ENCODE results near the gene PRDM5. TPM values are rescaled to one million over a fixed set of nuclear protein-coding genes. Genes with fewer than 3 reads are reported as not detected.

Gene PRDM5
- total and polyA plus RNA-seq, 7 donors: 0.56 to 3.4 (median 2.2) TPM

- no peaks in the 10 kb centered on the region for H3K36me3 ChIP-seq (ENCODE audit: insufficient read depth in 1 of 2, low read depth in 1 of 2)
- TF ChIP-seq CTCF (IDR thresholded peaks at IDR 0.05): no peak
- ATAC-seq: no peak
- no peak overlapping the region for H3K4me3 ChIP-seq
- DNase-seq: no peak
- no peak overlapping the region for H3K27ac ChIP-seq
- no peaks in the 10 kb centered on the region for H3K9me3 ChIP-seq
- H3K27me3 ChIP-seq (ENCODE audit: insufficient read depth in 3 of 3, low read length in 2 of 3): no peaks in the 10 kb centered on the region
- intact Hi-C loops (cut with DNase I): no loop called here
- no peaks in the 10 kb centered on the region for H3K4me1 ChIP-seq
These were observed 17.2 kb upstream of the PRDM5 start for GRCh38 chr4:120939693-120940092.

DNA sequence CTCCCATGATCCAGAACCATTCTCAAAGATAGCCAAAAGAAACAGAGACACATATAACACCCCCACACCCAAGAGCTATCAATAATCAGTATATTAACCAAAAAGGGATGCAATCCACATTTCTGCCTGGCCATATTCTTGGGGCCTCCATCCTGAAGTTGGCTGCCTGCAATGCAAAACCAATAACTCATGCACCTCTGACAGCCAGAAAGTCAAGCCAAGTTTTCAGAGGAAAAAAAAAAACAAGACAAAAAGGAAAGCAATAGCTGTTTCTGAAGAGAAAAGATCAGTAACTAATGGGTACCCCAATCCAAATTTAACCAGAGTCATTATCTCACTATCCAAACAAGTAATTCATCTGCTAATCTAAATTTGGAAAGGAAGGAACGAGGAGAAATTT, 7.3 kb upstream of the PRDM5 start:
- intact Hi-C loops (cut with DNase I): loop anchor here in 1 of 2 donors (10.0 kb wide), 1 partner anchor 145 kb away; the partner anchor contains the start of gene NDNF
- H3K9me3 ChIP-seq: no peaks in the 10 kb centered on the region
- H3K4me3 ChIP-seq: no peak overlapping the region
- ATAC-seq (no peak), DNase-seq (no peak)
- no peaks in the 10 kb centered on the region for H3K27me3 ChIP-seq (ENCODE audit: insufficient read depth in 3 of 3, low read length in 2 of 3)
- TF ChIP-seq CTCF (IDR thresholded peaks at IDR 0.05): no peak
- H3K27ac ChIP-seq: no peak overlapping the region
- H3K4me1 ChIP-seq: no peaks in the 10 kb centered on the region
- WGBS, 3 donors: 80 to 96% (median 83%) methylated on average over 1 of the region's 1 CpG
- no peaks in the 10 kb centered on the region for H3K36me3 ChIP-seq (ENCODE audit: insufficient read depth in 1 of 2, low read depth in 1 of 2)

DNA sequence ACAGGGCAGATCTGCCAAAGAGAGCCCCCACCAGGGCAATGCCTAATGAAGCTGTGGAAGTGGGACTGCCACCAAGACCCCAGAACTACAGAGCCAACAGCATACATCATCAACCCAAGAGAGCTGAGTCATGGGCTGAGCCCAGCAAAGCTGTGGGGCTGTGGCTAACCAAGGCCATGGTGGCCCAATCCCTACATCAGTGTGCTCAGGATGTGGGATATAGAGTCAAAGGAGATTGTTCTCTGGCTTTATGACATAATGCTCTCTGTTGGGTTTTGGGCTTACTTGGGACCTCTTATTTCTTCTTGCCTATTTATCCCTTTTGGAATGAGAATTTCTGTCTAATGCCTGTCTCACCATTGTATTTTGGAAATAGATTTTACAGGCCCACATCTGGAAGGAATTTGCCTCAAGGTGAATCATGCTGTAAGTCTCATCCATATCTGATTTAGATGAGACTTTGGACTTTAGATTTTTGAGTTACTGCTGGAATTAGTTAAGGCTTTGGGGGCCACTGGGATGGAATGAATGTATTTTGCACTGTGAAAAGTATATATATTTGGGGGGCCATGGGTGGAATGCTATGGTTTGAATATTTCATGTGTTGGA, 5.4 kb upstream of the PRDM5 start:
- no peak for TF ChIP-seq CTCF (IDR thresholded peaks at IDR 0.05)

GRCh38 chr4:120926358-120927025, 4.0 kb upstream of the PRDM5 start:
- no peak for ATAC-seq

More for the DNA sequence above, 5.4 kb upstream of the PRDM5 start:
- Histone ChIP-seq H3K4me1 (no peaks in the 10 kb centered on the region), H3K27ac (no peak overlapping the region), H3K4me3 (no peak overlapping the region), H3K9me3 (no peaks in the 10 kb centered on the region), H3K36me3 (ENCODE audit: insufficient read depth in 1 of 2, low read depth in 1 of 2) (no peaks in the 10 kb centered on the region), H3K27me3 (ENCODE audit: insufficient read depth in 3 of 3, low read length in 2 of 3) (no peaks in the 10 kb centered on the region)
- ATAC-seq: no peak
- intact Hi-C loops (cut with DNase I): loop anchor here in 1 of 2 donors (10.0 kb wide), 1 partner anchor 147 kb away; the partner anchor contains the start of gene NDNF
- DNase-seq: no peak

More at GRCh38 chr4:120926358-120927025, 4.0 kb upstream of the PRDM5 start:
- Histone ChIP-seq H3K36me3 (ENCODE audit: insufficient read depth in 1 of 2, low read depth in 1 of 2) (no peaks in the 10 kb centered on the region), H3K27me3 (ENCODE audit: insufficient read depth in 3 of 3, low read length in 2 of 3) (no peaks in the 10 kb centered on the region), H3K4me3 (no peak overlapping the region), H3K27ac (no peak overlapping the region), H3K4me1 (no peaks in the 10 kb centered on the region), H3K9me3 (no peaks in the 10 kb centered on the region)
- intact Hi-C loops (cut with DNase I): loop anchor here in 1 of 2 donors (10.0 kb wide), 1 partner anchor 148 kb away; the partner anchor contains the start of gene NDNF
- 87 to 92% (median 89%) methylated on average over 3 of the region's 3 CpGs for WGBS, 3 donors
- DNase-seq: no peak
- TF ChIP-seq CTCF (IDR thresholded peaks at IDR 0.05): no peak
